ENCODE results near the gene NLK.

NLK gene

GRCh38 chr17:28194382-28194781 is 151.9 kb downstream of the NLK start:
- TF ChIP-seq CTCF (IDR thresholded peaks at IDR 0.05; ENCODE audit: insufficient read depth, low read length, missing control alignments) = no peak
- H3K4me3 ChIP-seq (ENCODE audit: low read depth, low read length) = no peak overlapping the region
- CTCF ChIA-PET = interaction anchor here (0.6 kb wide), 1 partner anchor 38 kb away, joined by 4 read pairs; no protein-coding TSS in a partner anchor
- POLR2A ChIA-PET = no interaction called here
- DNase-seq (ENCODE audit: low read depth, low spot score) = no peak

DNA sequence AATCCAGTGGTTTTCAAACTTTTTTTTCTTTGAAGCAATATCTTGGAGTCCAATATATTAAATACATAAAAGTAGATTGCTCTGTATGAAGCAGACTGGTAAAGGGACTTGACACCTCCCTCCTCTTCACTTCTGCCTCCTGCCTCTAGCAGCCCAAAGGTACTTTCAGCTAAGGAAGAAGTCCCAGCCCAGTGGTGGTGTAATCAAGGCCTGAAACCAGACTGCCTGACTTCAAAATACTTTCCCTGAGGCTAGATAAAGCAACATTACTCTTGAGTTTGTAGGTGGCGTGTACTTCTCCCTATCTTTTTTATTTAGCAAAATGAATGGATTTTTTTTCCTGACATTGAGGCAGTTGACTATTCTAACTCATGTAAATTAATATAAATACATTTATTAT is 154.2 kb downstream of the NLK start:
- ChIA-PET POLR2A (no interaction called here), CTCF (no interaction called here)
- no peak for DNase-seq (ENCODE audit: low read depth, low spot score)
- no peak overlapping the region for H3K4me3 ChIP-seq (ENCODE audit: low read depth, low read length)
- no peak for TF ChIP-seq CTCF (IDR thresholded peaks at IDR 0.05; ENCODE audit: insufficient read depth, low read length, missing control alignments)

GRCh38 chr17:28199115-28199514 is 156.6 kb downstream of the NLK start:
- CTCF ChIA-PET = interaction anchor here (1.6 kb wide), 1 partner anchor 17 kb away, joined by 3 read pairs; no protein-coding TSS in a partner anchor
- no peak overlapping the region for H3K4me3 ChIP-seq (ENCODE audit: low read depth, low read length)
- POLR2A ChIA-PET = no interaction called here
- no peak for TF ChIP-seq CTCF (IDR thresholded peaks at IDR 0.05; ENCODE audit: insufficient read depth, low read length, missing control alignments)
- no peak for DNase-seq (ENCODE audit: low read depth, low spot score)

- ChIA-PET POLR2A (no interaction called here), CTCF (interaction anchor here (1.6 kb wide), 1 partner anchor 16 kb away, joined by 3 read pairs; no protein-coding TSS in a partner anchor)
- DNase-seq (ENCODE audit: low read depth, low spot score) = no peak
- no peak for TF ChIP-seq CTCF (IDR thresholded peaks at IDR 0.05; ENCODE audit: insufficient read depth, low read length, missing control alignments)
- H3K4me3 ChIP-seq (ENCODE audit: low read depth, low read length) = no peak overlapping the region
Observed at GRCh38 chr17:28199728-28200127, 157.3 kb downstream of the NLK start.

GRCh38 chr17:28201315-28201714 is 158.8 kb downstream of the NLK start:
- ChIA-PET CTCF (no interaction called here), POLR2A (no interaction called here)
- no peak for DNase-seq (ENCODE audit: low read depth, low spot score)
- H3K4me3 ChIP-seq (ENCODE audit: low read depth, low read length) = no peak overlapping the region
- TF ChIP-seq CTCF (IDR thresholded peaks at IDR 0.05; ENCODE audit: insufficient read depth, low read length, missing control alignments) = no peak

DNA sequence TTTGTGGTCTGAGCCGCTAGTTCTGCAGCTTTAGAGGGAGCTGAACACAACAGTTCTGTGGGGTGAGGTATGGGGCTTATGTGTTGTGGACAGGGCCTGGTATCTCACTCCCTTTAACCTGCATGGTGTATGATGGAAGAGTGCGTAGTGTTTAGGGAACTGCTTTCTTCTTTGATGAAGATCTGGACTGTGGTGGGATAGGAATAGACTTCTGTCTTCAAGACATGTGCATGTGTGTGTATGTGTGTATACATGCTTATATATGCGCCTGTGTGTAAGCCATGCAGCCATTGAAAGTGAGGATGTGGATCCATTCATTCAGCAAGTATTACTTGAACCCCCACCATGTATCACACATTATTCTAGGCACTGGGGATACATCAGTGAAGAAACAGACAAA is 161.8 kb downstream of the NLK start:
- ChIA-PET CTCF (no interaction called here), POLR2A (no interaction called here)
- no peak overlapping the region for H3K4me3 ChIP-seq (ENCODE audit: low read depth, low read length)
- no peak for DNase-seq (ENCODE audit: low read depth, low spot score)
- TF ChIP-seq CTCF (IDR thresholded peaks at IDR 0.05; ENCODE audit: insufficient read depth, low read length, missing control alignments) = no peak
